Stimulated activated CD4-positive, alpha-beta T cell treated with anti-CD3 and anti-CD28 coated beads, Interleukin-2, amount 100 ng/mL, for 24 hours (primary cell): ENCODE data around the gene KIAA1958.
"Not testable (repeated sequence)": the region's sequence is repeated elsewhere in the genome, so short reads cannot be mapped to it uniquely, and the experiment has no call there.

Experiments used
- DNase-seq, 2 donors: peaks; one replicate each; pipeline ENCODE4 v3.0.0-alpha.2; 2020

Gene KIAA1958

GRCh38 chr9:112489876-112490666, 3.4 kb downstream of the KIAA1958 start:
- DNase-seq: no peak

- no peak for DNase-seq
These were observed 6.9 kb downstream of the KIAA1958 start for GRCh38 chr9:112493393-112494137.

- no peak for DNase-seq
These were observed 7.5 kb downstream of the KIAA1958 start for GRCh38 chr9:112494153-112494552.

- DNase-seq: no peak
These were observed 9.0 kb downstream of the KIAA1958 start for GRCh38 chr9:112495614-112496013.

GRCh38 chr9:112496074-112496722, 9.6 kb downstream of the KIAA1958 start:
- DNase-seq: no peak

- no peak for DNase-seq
These were observed 14.2 kb downstream of the KIAA1958 start for GRCh38 chr9:112500842-112501241.

- DNase-seq: no peak
These were observed 14.7 kb downstream of the KIAA1958 start for GRCh38 chr9:112501287-112501686.

- no peak for DNase-seq
These were observed 15.7 kb downstream of the KIAA1958 start for GRCh38 chr9:112502175-112502946.

GRCh38 chr9:112503170-112503569, 16.5 kb downstream of the KIAA1958 start:
- no peak for DNase-seq

- DNase-seq: no peak
These were observed 18.5 kb downstream of the KIAA1958 start for GRCh38 chr9:112505086-112505485.

GRCh38 chr9:112505607-112506006, 19.0 kb downstream of the KIAA1958 start:
- DNase-seq: no peak

- DNase-seq: no peak
These were observed 19.9 kb downstream of the KIAA1958 start for GRCh38 chr9:112506571-112506970.

GRCh38 chr9:112507001-112507680, 20.5 kb downstream of the KIAA1958 start:
- no peak for DNase-seq

- no peak for DNase-seq
These were observed 21.8 kb downstream of the KIAA1958 start for GRCh38 chr9:112508377-112508776.

GRCh38 chr9:112512377-112512776, 25.8 kb downstream of the KIAA1958 start:
- not testable (repeated sequence) for DNase-seq

- no peak for DNase-seq
These were observed 30.1 kb downstream of the KIAA1958 start for GRCh38 chr9:112516769-112517168.

- DNase-seq: no peak
These were observed 33.4 kb downstream of the KIAA1958 start for GRCh38 chr9:112520069-112520468.

- no peak for DNase-seq
These were observed 34.0 kb downstream of the KIAA1958 start for GRCh38 chr9:112520656-112521055.

GRCh38 chr9:112526973-112527372, 40.3 kb downstream of the KIAA1958 start:
- DNase-seq: no peak

- DNase-seq: no peak
These were observed 41.3 kb downstream of the KIAA1958 start for GRCh38 chr9:112527959-112528358.

- no peak for DNase-seq
These were observed 42.7 kb downstream of the KIAA1958 start for GRCh38 chr9:112529316-112529715.

GRCh38 chr9:112530751-112531205, 44.2 kb downstream of the KIAA1958 start:
- DNase-seq: no peak
